Measurements from ENCODE around the gene VAMP4.

DNA sequence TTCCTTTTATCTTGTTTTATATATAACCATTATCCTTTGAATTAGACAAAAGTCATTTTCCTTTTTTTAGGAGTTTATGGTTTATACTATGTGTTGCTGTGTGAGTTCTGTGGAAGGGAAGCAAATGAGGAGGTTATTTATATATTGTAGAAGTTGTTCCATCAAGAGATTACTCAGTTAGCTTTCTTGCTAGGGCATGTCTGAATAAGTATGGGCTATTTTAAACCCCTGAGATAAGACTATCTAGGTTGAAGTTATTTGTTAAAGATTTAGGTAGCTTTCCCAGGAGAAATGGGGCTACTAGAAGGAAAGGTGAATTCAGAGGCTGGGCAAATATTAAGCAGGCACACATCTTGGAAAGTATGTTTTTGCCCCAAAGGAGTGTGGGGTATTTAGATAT is 16.1 kb upstream of the VAMP4 start:
- TF ChIP-seq FOXM1 (IDR thresholded peaks at IDR 0.05; ENCODE audit: borderline replicate concordance) (no peak), BHLHE40 (IDR thresholded peaks at IDR 0.05; ENCODE audit: borderline replicate concordance) (no peak), L3MBTL2 (conservative IDR thresholded peaks at IDR 0.05) (no peak), ELF4 (IDR thresholded peaks at IDR 0.05) (no peak), LEF1 (IDR thresholded peaks at IDR 0.05; ENCODE audit: borderline replicate concordance) (no peak), SP1 (IDR thresholded peaks at IDR 0.05) (no peak), NFRKB (IDR thresholded peaks at IDR 0.05) (no peak), SUZ12 (IDR thresholded peaks at IDR 0.05) (no peak), FOXA1 (IDR thresholded peaks at IDR 0.05) (no peak)
